H1 (cell line): Measurements from ENCODE around the gene RUFY3. TPM values are rescaled to one million over a fixed set of nuclear protein-coding genes. Genes with fewer than 3 reads are reported as not detected.

Experiments used
- CTCF ChIP-seq, 3 experiments: IDR thresholded peaks; 1 replicate in 2 of 3; 2 replicates in 1 of 3; pipeline versions ENCODE4 v1.5.1 to v1.6.1; 2011; ENCODE audit warnings: low read length in 3 of 3, mild to moderate bottlenecking in 3 of 3, inconsistent platforms in 2 of 3, low read depth in 1 of 3, moderate library complexity in 1 of 3; ENCODE audit not compliant: insufficient read depth in 1 of 3; ENCODE audit errors: control extremely low read depth in 1 of 3
- FOSL1 ChIP-seq: IDR thresholded peaks from 2 replicates; pipeline ENCODE4 v1.6.1; 2011; ENCODE audit warnings: mild to moderate bottlenecking, low read depth, low read length, moderate library complexity; ENCODE audit not compliant: insufficient read depth
- GABPA ChIP-seq: IDR thresholded peaks from 2 replicates; pipeline ENCODE4 v1.6.1; 2011; ENCODE audit warnings: mild to moderate bottlenecking, low read length, moderate library complexity, borderline replicate concordance; ENCODE audit not compliant: insufficient read depth
- RFX5 ChIP-seq: IDR thresholded peaks from 2 replicates; pipeline ENCODE4 v1.6.1; 2011; ENCODE audit warnings: low read depth, low read length, improper control_type of control experiment, borderline replicate concordance
- SP2 ChIP-seq: IDR thresholded peaks from 2 replicates; pipeline ENCODE4 v1.6.1; 2012; ENCODE audit warnings: mild to moderate bottlenecking, low read length, inconsistent platforms
- polyA plus RNA-seq, 7 experiments: library from polyadenylated mRNA; depleted of rRNA in 3 of 7; stranded (reverse) in 5 of 7; unstranded in 2 of 7; fragments of >200 nt in 5 of 7; fragments of 200-250 nt in 2 of 7; gene quantifications; 1 replicate in 5 of 7; 2 replicates in 1 of 7; 4 replicates in 1 of 7; pipeline versions ENCODE4 v1.2.1 to v1.2.3, GENCODE V29; 2011 to 2013; ENCODE audit warnings: missing spikeins in 2 of 7, mixed read lengths in 2 of 7
- total RNA-seq: library from RNA; stranded (reverse); fragmentation: NEBNext Ultra II Directional; extraction: Animal tissue kit (Norgen Biotek cat#: 25700); gene quantifications from 2 replicates; pipeline ENCODE4 v1.2.1, GENCODE V29; 2021

Gene RUFY3
- total and polyA plus RNA-seq, 2 of the 8 experiments (the other 6 are each of a cell fraction or from before 2014, with no cell fraction given) = 7.8 to 33.1 TPM

DNA sequence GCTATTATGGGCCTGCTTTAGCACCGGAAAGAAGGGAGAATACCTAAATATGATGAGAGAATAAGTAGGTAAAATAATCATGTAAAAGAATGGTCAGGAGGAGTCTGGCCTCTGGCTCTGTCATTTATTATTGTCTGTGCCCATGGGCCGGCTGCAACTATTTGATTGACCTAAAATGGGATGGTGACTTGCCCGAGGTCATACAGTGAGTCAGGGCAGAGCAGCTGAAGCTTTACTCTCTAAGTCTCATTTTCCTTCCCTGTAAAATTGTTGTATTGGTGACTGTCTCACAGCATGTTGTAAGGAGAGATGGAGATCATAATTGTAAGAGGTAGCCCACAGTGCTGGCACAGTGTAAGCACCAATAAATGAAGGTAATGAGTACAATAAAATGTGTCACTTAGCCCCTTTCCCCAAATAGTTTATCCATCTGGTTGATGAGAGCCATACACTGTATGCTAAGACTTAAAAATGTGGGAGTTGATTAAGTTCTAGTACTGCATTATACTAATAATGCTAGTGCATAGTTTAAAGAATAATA, 39.6 kb downstream of the RUFY3 start (continued):
- TF ChIP-seq CTCF (IDR thresholded peaks at IDR 0.05; ENCODE audit: control extremely low read depth in 1 of 3, insufficient read depth in 1 of 3, low read depth in 1 of 3, low read length in 3 of 3) = no peak
- no peak for TF ChIP-seq FOSL1
- TF ChIP-seq RFX5 = no peak
- TF ChIP-seq SP2 = no peak
- TF ChIP-seq GABPA = no peak
- TF ChIP-seq, all 59 proteins: peak for 0
